Brain microvascular endothelial cell (primary cell): ENCODE data around the gene RASGRP1.
A peak's percentile ranks its signal among the peaks of the same experiment; 100 is the strongest.

Experiments
- DNase-seq: peaks from one replicate; pipeline ENCODE4 v3.0.0-alpha.2; 2020
- H3K27ac ChIP-seq: fragments of 250-450 bp; sonication (Bioruptor Pico); 2 replicates; pipeline ENCODE4 v1.5.1; 2020; ENCODE audit warnings: mild to moderate bottlenecking, moderate library complexity
- H3K27me3 ChIP-seq: fragments of 250-450 bp; sonication (Bioruptor Pico); replicated peaks from 2 replicates; pipeline ENCODE4 v1.5.1; 2020; ENCODE audit warnings: mild to moderate bottlenecking
- H3K36me3 ChIP-seq: fragments of 250-450 bp; sonication (Bioruptor Pico); replicated peaks from 2 replicates; pipeline ENCODE4 v1.5.1; 2020; ENCODE audit warnings: mild to moderate bottlenecking
- H3K4me3 ChIP-seq: 2 replicates; pipeline ENCODE4 v1.5.1; 2011; ENCODE audit warnings: low read depth, mild to moderate bottlenecking, control low read depth, low read length, moderate library complexity
- CTCF ChIP-seq: IDR thresholded peaks from 2 replicates; pipeline ENCODE4 v1.5.1; 2011; ENCODE audit warnings: low read depth, mild to moderate bottlenecking, moderate library complexity, low read length, control low read depth, inconsistent platforms; ENCODE audit errors: missing control alignments
- in situ Hi-C: cut with HindIII; loops from 2 replicates; pipeline ENCODE4 v1.10.0; 2017; ENCODE audit warnings: low sequenced_read_pairs, low pct_ligation_motif_present

Gene RASGRP1

GRCh38 chr15:38564557-38565286 is at the start of gene RASGRP1:
RASGRP1 (minus strand) TSS chr15:38564814; CDS start chr15:38564628, 186 bp downstream.
- peak; percentile 41 for TF ChIP-seq CTCF
- peaks cover 11% of the 10 kb centered on the region for H3K27me3 ChIP-seq
- peak within 1 kb of the TSS; percentile 48 for H3K4me3 ChIP-seq
- no peak within 1 kb of the TSS for H3K27ac ChIP-seq
- in situ Hi-C loops, result no loop called here
- no peaks in the 10 kb centered on the region for H3K36me3 ChIP-seq
- peak; percentile 21 for DNase-seq

GRCh38 chr15:38613085-38613484 is 48.5 kb upstream of the RASGRP1 start:
- in situ Hi-C loops, result no loop called here
- Histone ChIP-seq H3K27ac (no peak overlapping the region), H3K36me3 (no peaks in the 10 kb centered on the region), H3K4me3 (no peak overlapping the region), H3K27me3 (no peaks in the 10 kb centered on the region)
- DNase-seq, result no peak
- no peak for TF ChIP-seq CTCF

- Histone ChIP-seq H3K36me3 (no peaks in the 10 kb centered on the region), H3K27ac (no peak overlapping the region), H3K27me3 (no peaks in the 10 kb centered on the region), H3K4me3 (no peak overlapping the region)
- no peak for DNase-seq
- in situ Hi-C loops, result no loop called here
- no peak for TF ChIP-seq CTCF
Observed at GRCh38 chr15:38612159-38612863, 47.7 kb upstream of the RASGRP1 start.

GRCh38 chr15:38611228-38611627 is 46.6 kb upstream of the RASGRP1 start:
- Histone ChIP-seq H3K27ac (no peak overlapping the region), H3K27me3 (no peaks in the 10 kb centered on the region), H3K36me3 (no peaks in the 10 kb centered on the region), H3K4me3 (no peak overlapping the region)
- TF ChIP-seq CTCF, result no peak
- DNase-seq, result no peak
- in situ Hi-C loops, result no loop called here

GRCh38 chr15:38610748-38611147 is 46.1 kb upstream of the RASGRP1 start:
- no peaks in the 10 kb centered on the region for H3K27me3 ChIP-seq
- in situ Hi-C loops, result no loop called here
- H3K4me3 ChIP-seq, result no peak overlapping the region
- TF ChIP-seq CTCF, result no peak
- DNase-seq, result no peak
- H3K27ac ChIP-seq, result no peak overlapping the region
- H3K36me3 ChIP-seq, result no peaks in the 10 kb centered on the region
